Measurements from ENCODE around the gene DEPDC7.

- TF ChIP-seq, protein P1, sequence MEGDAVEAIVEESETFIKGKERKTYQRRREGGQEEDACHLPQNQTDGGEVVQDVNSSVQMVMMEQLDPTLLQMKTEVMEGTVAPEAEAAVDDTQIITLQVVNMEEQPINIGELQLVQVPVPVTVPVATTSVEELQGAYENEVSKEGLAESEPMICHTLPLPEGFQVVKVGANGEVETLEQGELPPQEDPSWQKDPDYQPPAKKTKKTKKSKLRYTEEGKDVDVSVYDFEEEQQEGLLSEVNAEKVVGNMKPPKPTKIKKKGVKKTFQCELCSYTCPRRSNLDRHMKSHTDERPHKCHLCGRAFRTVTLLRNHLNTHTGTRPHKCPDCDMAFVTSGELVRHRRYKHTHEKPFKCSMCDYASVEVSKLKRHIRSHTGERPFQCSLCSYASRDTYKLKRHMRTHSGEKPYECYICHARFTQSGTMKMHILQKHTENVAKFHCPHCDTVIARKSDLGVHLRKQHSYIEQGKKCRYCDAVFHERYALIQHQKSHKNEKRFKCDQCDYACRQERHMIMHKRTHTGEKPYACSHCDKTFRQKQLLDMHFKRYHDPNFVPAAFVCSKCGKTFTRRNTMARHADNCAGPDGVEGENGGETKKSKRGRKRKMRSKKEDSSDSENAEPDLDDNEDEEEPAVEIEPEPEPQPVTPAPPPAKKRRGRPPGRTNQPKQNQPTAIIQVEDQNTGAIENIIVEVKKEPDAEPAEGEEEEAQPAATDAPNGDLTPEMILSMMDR (IDR thresholded peaks at IDR 0.05) = no peak
- no peak for TF ChIP-seq ZFX (IDR thresholded peaks at IDR 0.05; ENCODE audit: borderline replicate concordance)
These were observed 42.9 kb upstream of the DEPDC7 start for GRCh38 chr11:32972781-32973180.
